Fibroblast of the aortic adventitia (primary cell): ENCODE results near the gene DNM1. TPM values are rescaled to one million over a fixed set of nuclear protein-coding genes. Genes with fewer than 3 reads are reported as not detected.

ENCODE experiments used
- DNase-seq: peaks from one replicate; pipeline ENCODE4 v3.0.0-alpha.2; 2010; ENCODE audit warnings: low read depth
- H3K4me3 ChIP-seq: 2 replicates; pipeline ENCODE4 v1.5.1; 2011; ENCODE audit warnings: low read depth, mild to moderate bottlenecking, control low read depth, low read length, moderate library complexity
- total RNA-seq: library from RNA; depleted of rRNA; stranded (reverse); fragments of >200 nt; gene quantifications from 2 replicates; pipeline ENCODE4 v1.2.3, GENCODE V29; 2012; ENCODE audit warnings: low replicate concordance
- TF ChIP-seq, protein P1 (sequence below): IDR thresholded peaks from 2 replicates; pipeline ENCODE4 v1.5.1; 2011; ENCODE audit warnings: mild to moderate bottlenecking, low read length, control low read depth, inconsistent platforms; ENCODE audit not compliant: insufficient read depth

The DNM1 gene
- total RNA-seq, 1 donor: 57.4 TPM

GRCh38 chr9:128206484-128206883 is 3.3 kb downstream of the DNM1 start:
- TF ChIP-seq, protein P1, sequence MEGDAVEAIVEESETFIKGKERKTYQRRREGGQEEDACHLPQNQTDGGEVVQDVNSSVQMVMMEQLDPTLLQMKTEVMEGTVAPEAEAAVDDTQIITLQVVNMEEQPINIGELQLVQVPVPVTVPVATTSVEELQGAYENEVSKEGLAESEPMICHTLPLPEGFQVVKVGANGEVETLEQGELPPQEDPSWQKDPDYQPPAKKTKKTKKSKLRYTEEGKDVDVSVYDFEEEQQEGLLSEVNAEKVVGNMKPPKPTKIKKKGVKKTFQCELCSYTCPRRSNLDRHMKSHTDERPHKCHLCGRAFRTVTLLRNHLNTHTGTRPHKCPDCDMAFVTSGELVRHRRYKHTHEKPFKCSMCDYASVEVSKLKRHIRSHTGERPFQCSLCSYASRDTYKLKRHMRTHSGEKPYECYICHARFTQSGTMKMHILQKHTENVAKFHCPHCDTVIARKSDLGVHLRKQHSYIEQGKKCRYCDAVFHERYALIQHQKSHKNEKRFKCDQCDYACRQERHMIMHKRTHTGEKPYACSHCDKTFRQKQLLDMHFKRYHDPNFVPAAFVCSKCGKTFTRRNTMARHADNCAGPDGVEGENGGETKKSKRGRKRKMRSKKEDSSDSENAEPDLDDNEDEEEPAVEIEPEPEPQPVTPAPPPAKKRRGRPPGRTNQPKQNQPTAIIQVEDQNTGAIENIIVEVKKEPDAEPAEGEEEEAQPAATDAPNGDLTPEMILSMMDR: no peak
- H3K4me3 ChIP-seq: no peak overlapping the region
- no peak for DNase-seq

- DNase-seq: no peak
- TF ChIP-seq, protein P1: no peak
These were observed 4.0 kb downstream of the DNM1 start for GRCh38 chr9:128206916-128207910.

DNA sequence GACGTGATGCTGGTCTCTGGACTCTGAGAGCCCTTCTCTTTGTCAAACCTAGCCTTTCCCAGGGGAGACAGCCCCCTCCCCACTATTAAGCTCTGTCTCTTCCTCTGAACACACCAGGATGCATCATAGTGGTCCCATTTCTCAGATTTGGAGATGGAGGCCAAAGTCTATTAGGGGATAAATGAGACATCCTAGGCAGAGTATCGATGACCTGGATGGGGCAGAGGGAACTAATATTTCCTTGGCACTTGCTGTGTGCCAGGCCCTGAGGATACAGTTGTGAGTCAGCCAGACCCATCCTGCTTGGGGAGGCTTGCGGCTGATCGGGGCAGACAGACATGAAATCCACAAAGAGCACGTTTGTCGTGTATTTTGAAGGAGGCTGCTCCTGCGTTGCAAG is 5.2 kb downstream of the DNM1 start:
- DNase-seq: no peak
- H3K4me3 ChIP-seq: no peak overlapping the region
- TF ChIP-seq, protein P1: no peak

More at GRCh38 chr9:128206916-128207910, 4.0 kb downstream of the DNM1 start:
- H3K4me3 ChIP-seq: no peak overlapping the region

DNA sequence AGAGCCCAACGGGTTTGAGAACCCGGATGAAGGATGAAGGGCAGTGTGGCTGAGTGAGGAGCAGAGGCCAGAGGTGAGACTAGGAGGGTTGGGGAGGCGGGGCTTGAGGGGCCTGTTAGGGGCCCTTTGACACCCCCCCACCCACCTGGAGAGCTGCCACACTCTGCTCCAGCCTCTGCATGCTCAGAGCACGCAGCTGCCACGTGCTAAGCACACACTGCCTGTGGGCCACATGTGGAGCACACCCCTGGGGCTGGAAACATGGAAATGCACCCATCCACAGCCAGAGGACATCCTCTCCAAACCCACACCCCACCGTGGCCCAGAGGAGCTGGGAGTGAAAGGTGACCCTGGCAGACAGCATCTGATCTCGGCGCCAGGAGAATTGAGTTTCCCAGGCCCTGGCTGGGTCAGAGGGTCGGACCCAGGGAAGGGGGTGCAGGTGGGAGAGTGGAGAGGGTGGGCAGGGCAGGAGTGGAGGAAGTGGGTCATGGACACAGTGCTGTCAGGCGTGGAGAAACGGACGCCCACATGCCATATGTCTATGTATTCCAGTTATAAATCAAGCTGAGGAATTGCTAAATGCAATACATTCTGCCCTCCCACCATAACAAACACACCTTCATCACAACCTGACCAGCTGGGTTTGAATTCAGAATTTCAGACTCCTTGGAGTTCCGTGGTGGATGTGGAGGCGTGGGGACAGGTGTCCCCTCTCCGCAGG is 5.9 kb downstream of the DNM1 start:
- H3K4me3 ChIP-seq: no peak overlapping the region
- DNase-seq: no peak
- TF ChIP-seq, protein P1: no peak

DNA sequence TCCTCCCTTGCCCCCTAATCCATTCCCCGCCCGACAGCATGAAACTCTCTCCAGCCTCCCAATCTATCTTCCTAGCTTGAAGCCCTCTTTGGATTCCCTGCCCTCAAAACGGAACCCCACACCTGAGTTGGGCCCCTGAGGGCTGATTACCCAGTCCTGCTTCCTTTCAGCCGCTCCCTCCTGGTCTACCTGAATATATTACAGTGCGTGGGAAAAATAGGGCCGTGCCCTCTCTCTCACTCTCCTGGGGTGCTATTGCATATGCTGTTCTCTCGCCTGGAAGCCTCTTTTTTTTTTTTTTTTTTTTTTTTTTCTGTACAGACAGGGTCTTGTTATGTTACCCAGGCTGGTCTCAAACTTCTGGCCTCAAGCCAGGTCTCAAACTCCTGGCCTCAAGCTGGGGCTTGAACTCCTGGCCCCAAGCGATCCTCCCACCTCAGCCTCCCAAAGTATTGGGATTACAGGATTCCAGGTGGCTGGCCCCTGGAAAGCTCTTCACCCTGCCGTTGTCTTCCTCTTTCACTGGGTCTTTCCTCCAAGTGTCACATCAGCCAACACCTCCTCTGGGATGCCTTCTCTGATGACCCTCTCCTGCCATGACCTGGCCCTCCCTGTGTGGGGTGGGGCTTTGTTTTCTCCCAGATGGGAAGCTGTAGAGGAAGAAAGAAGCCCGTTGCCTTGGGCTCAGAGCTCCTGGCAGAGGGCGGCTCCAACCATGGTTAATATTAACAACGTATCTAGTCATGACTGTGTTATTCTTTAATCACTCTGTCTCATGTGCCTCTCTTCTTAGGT is 8.2 kb downstream of the DNM1 start:
- no peak for DNase-seq
- no peak overlapping the region for H3K4me3 ChIP-seq
- TF ChIP-seq, protein P1: no peak

GRCh38 chr9:128211981-128212281 is 8.8 kb downstream of the DNM1 start:
- DNase-seq: no peak
- H3K4me3 ChIP-seq: no peak overlapping the region
- TF ChIP-seq, protein P1: no peak
